Heart left ventricle (tissue), 16 donors: ENCODE measurements around the gene SLC45A3. TPM values are rescaled to one million over a fixed set of nuclear protein-coding genes. Genes with fewer than 3 reads are reported as not detected.

Source experiments
- ATAC-seq, 4 donors: fragments of 200-7000 bp; cut with Tn5 transposase; one replicate each; pipeline ENCODE4 v1.9.1; 2020 to 2022; ENCODE audit warnings: moderate library complexity in 4 of 4, mild to moderate bottlenecking in 3 of 4, moderate number of reproducible peaks in 1 of 4
- DNase-seq, 5 donors: peaks; one replicate each; pipeline ENCODE4 v3.0.0-alpha.2; 2020
- H3K27ac ChIP-seq, 12 donors: fragments of 200-600 bp; sonication (generic) in 4 of 12; one replicate each; pipeline versions ENCODE4 v1.5.0 to v1.8.0; 2016 to 2022; ENCODE audit warnings: mild to moderate bottlenecking in 2 of 12
- H3K27me3 ChIP-seq, 9 donors: fragments of 200-600 bp; sonication (generic) in 2 of 9; one replicate each; pipeline versions ENCODE4 v1.5.1 to v1.8.0; 2016 to 2022; ENCODE audit warnings: mild to moderate bottlenecking in 3 of 9
- H3K36me3 ChIP-seq, 9 donors: fragments of 200-600 bp; sonication (generic) in 2 of 9; one replicate each; pipeline versions ENCODE4 v1.5.0 to v1.8.0; 2018 to 2022; ENCODE audit warnings: mild to moderate bottlenecking in 2 of 9
- H3K4me1 ChIP-seq, 12 donors: fragments of 200-600 bp; sonication (generic) in 4 of 12; one replicate each; pipeline versions ENCODE4 v1.5.0 to v1.8.0; 2016 to 2022; ENCODE audit warnings: mild to moderate bottlenecking in 3 of 12
- H3K4me3 ChIP-seq, 12 donors: fragments of 200-600 bp; sonication (generic) in 4 of 12; one replicate each; pipeline versions ENCODE4 v1.5.0 to v1.8.0; 2017 to 2022; ENCODE audit warnings: mild to moderate bottlenecking in 9 of 12, moderate library complexity in 4 of 12
- H3K9me3 ChIP-seq, 12 donors: fragments of 200-600 bp; sonication (generic) in 4 of 12; one replicate each; pipeline versions ENCODE4 v1.5.0 to v1.8.0; 2016 to 2022; ENCODE audit warnings: mild to moderate bottlenecking in 1 of 12
- POLR2A ChIP-seq, 2 donors: fragments of 450-650 bp; IDR thresholded peaks; one replicate each; pipeline ENCODE4 v1.6.1; 2017; ENCODE audit warnings: antibody characterized with exemption in 2 of 2, mild to moderate bottlenecking in 2 of 2, moderate library complexity in 2 of 2
- WGBS, 4 donors: extraction: QIAGEN DNeasy Blood & Tissue Kit in 2 of 4; methylation state at CpG; one replicate each; pipeline versions ENCODE4 v1.1.5 to v1.1.7; 2013 to 2018; 5-methylcytosine and 5-hydroxymethylcytosine counted together
- intact Hi-C, 10 donors: fragments of 100-400 bp; cut with DNase I; formaldehyde crosslinking; loops; one replicate each; pipeline versions ENCODE4 v1.11.1 to v1.14.2; 2022
- polyA plus RNA-seq, 2 donors: library from polyadenylated mRNA; stranded (reverse); fragments of 200-250 nt; gene quantifications; one replicate each; pipeline ENCODE4 v1.2.3, GENCODE V29; 2013
- total RNA-seq, 9 donors: library from RNA; depleted of rRNA in 2 of 9; stranded (reverse); fragments of >200 nt in 2 of 9; fragmentation: NEBNext Ultra II Directional in 3 of 9; extraction: Animal tissue kit (Norgen Biotek cat#: 25700) in 3 of 9; gene quantifications; one replicate each; pipeline versions ENCODE4 v1.1.0 to v1.2.4, GENCODE V29; 2016 to 2023
- TF ChIP-seq, protein P1 (sequence below), 12 donors: fragments of 200-600 bp; sonication (generic) in 4 of 12; IDR thresholded peaks; one replicate each; pipeline versions ENCODE4 v1.5.0 to v1.8.0; 2018 to 2022; ENCODE audit warnings: antibody characterized with exemption in 12 of 12, mild to moderate bottlenecking in 5 of 12
- donor health status: ischemic (EF 13 %, LVEDD 7.1; RV severe dilation, severe dysfunction).
- donor health status: healthy with polysubstance abuse.
- donor health status: DM: no; HTN: yes; CAD: no.
- donor health status: DM: no; HTN: no; CAD: no.
- donor health status: ischemic (EF 25% LVEDD 6.9; RV normal size, moderate dysfunction).
- donor health status: ischemic (EF 25% LVEDD 5.7; RV mildly dilated, moderate dysfunction).
- donor health status: healthy.
- donor health status: DM: yes; HTN: yes; CAD: no.
- donor health status: ischemic (EF 35%, LVEDD 5.7; RV mildly dilated, moderate dysfunction).
- donor health status: nonischemic (EF 11% LVEDD 7.7; RV severe dilation, severe dysfunction).
- donor health status: DM: yes; HTN: yes; CAD: no.
- donor health status: PGD.
- donor health status: ischemic (EF 29% LVEDD 5.4; RV normal size, mild dysfunction).
- donor health status: nonischemic (EF 23%, LVEDD 6.1; RV moderate dilation, normal function).

SLC45A3 gene
- total and polyA plus RNA-seq, 11 donors, result 1.2 to 6.1 (median 2.6) TPM

DNA sequence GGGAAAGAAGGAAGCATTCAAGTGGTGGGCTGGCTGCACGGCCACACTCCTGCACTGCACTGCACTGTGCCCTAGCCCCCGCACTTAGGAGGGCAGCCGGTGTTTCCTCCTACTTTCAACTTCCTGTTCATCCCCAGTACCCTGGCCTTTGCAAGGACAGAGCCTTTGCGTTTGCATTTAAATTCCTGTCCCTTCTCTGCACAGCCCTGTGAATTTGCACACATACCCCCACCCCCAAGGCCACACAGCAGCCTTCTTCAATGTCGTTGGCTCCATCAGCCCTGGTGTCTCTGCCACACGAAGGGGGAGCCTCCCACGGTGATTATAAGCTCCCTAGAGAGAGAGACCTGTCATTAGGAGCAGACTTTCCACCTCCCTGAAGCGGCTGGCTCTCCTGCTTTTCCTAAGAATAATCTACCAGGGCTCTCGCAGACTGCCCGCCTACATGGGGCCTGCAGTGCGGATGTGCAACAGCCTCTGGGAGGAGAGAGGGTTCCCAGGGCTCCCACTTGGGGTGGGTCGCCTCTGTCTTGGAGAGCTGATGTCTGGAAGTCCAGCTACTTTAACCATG is 13.2 kb upstream of the SLC45A3 start:
- WGBS, 4 donors, result 59 to 64% (median 63%) methylated on average over 11 to 12 of the region's 12 CpGs
- intact Hi-C loops, result no loop called here
- no peak for ATAC-seq
- no peak for DNase-seq
- TF ChIP-seq POLR2A (IDR thresholded peaks at IDR 0.05), result no peak
- TF ChIP-seq, protein P1, sequence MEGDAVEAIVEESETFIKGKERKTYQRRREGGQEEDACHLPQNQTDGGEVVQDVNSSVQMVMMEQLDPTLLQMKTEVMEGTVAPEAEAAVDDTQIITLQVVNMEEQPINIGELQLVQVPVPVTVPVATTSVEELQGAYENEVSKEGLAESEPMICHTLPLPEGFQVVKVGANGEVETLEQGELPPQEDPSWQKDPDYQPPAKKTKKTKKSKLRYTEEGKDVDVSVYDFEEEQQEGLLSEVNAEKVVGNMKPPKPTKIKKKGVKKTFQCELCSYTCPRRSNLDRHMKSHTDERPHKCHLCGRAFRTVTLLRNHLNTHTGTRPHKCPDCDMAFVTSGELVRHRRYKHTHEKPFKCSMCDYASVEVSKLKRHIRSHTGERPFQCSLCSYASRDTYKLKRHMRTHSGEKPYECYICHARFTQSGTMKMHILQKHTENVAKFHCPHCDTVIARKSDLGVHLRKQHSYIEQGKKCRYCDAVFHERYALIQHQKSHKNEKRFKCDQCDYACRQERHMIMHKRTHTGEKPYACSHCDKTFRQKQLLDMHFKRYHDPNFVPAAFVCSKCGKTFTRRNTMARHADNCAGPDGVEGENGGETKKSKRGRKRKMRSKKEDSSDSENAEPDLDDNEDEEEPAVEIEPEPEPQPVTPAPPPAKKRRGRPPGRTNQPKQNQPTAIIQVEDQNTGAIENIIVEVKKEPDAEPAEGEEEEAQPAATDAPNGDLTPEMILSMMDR (IDR thresholded peaks at IDR 0.05), result no peak
- Histone ChIP-seq H3K27ac (no peak overlapping the region), H3K36me3 (no peaks in the 10 kb centered on the region), H3K27me3 (no peaks in the 10 kb centered on the region), H3K9me3 (no peaks in the 10 kb centered on the region), H3K4me3 (no peak overlapping the region), H3K4me1 (no peaks in the 10 kb centered on the region)

DNA sequence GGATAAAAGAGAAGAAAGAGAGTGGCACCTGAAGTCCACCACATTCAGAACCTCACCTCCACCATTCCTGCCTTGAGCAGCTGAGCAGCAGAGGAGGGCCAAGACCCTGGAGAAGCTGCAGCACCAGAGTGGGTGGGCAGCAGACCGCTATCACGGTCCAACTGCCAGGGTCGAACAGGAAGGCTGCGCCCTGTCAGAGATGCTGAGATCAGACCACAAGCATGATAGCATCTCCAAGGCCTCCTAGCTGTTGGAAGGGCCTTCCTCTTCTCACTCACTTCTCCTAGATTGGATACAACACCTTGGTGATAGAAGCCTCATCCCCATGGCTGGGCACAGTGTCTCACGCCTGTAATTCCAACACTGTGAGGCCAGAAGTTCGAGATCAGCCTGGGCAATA is 12.1 kb upstream of the SLC45A3 start:
- H3K36me3 ChIP-seq, result no peaks in the 10 kb centered on the region
- H3K9me3 ChIP-seq, result no peaks in the 10 kb centered on the region
- intact Hi-C loops, result no loop called here
- ATAC-seq (no peak), DNase-seq (no peak)
- no peak for TF ChIP-seq POLR2A (IDR thresholded peaks at IDR 0.05)
- TF ChIP-seq, protein P1 (IDR thresholded peaks at IDR 0.05), result no peak
- no peaks in the 10 kb centered on the region for H3K4me1 ChIP-seq
- WGBS, 4 donors, result 90 to 100% (median 93%) methylated on average over 5 to 6 of the region's 6 CpGs
- no peak overlapping the region for H3K27ac ChIP-seq
- H3K4me3 ChIP-seq, result no peak overlapping the region
- H3K27me3 ChIP-seq, result no peaks in the 10 kb centered on the region

DNA sequence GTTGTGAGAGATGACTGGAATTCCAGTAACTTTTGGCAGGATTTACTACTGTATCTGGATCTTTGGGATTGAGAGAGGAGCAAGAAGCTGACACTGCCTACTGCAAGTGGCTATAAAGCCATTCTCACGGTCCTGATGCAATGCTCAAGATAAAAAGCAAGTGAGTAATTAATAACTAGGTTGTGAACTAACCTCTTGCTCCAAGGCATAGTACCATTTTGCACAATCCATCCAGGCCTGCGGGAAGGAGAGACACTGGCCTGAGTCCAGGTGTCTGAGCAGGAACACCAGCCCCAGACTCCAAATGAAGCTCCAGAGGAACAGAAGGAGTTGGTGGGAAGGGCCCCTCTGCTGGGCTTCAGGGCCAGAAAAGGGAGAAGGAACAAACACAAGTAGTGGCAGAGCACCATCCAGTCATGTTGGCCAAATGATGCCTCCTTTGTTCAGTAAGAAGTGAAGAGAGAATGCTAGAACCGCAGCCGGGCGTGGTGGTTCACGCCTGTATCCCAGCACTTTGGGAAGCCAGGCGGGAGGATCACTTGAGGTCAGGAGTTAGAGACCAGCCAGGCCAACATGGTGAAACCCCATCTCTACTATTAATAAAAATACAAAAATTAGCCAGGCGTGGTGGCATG is 9.9 kb upstream of the SLC45A3 start:
- Histone ChIP-seq H3K4me1 (no peaks in the 10 kb centered on the region), H3K36me3 (no peaks in the 10 kb centered on the region), H3K27ac (no peak overlapping the region), H3K4me3 (no peak overlapping the region), H3K9me3 (no peaks in the 10 kb centered on the region), H3K27me3 (no peaks in the 10 kb centered on the region)
- ATAC-seq, result no peak
- DNase-seq, result no peak
- 84 to 92% (median 89%) methylated on average over 8 of the region's 8 CpGs for WGBS, 4 donors
- TF ChIP-seq, protein P1 (IDR thresholded peaks at IDR 0.05), result no peak
- TF ChIP-seq POLR2A (IDR thresholded peaks at IDR 0.05), result no peak
- intact Hi-C loops, result no loop called here

DNA sequence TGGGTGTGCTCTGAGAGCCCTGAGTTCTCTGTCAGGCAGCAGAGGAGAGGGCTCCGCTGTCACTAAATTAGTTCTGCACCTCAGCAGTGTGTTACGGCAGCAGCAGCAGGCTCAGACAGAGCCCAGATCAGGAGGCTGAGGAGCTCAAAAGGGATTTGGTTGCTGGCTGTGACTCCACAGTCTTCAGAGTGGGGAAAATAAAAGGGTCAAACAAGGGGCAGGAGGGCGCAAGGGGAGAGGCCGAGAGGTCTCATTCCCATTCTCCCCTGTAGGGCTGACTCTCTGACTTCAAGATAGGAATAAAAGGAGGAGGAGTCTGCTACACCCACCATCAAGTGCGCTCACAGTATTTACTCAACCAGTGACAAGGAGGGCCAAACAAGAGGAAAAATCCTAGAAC is 9.2 kb upstream of the SLC45A3 start:
- 91 to 96% (median 95%) methylated on average over 5 of the region's 5 CpGs for WGBS, 4 donors
- Histone ChIP-seq H3K4me1 (no peaks in the 10 kb centered on the region), H3K36me3 (no peaks in the 10 kb centered on the region), H3K4me3 (no peak overlapping the region), H3K27me3 (no peaks in the 10 kb centered on the region), H3K27ac (no peak overlapping the region), H3K9me3 (no peaks in the 10 kb centered on the region)
- ATAC-seq (no peak), DNase-seq (no peak)
- TF ChIP-seq, protein P1 (IDR thresholded peaks at IDR 0.05), result no peak
- no peak for TF ChIP-seq POLR2A (IDR thresholded peaks at IDR 0.05)
- intact Hi-C loops, result no loop called here
